CD14-positive monocyte (primary cell): ENCODE measurements around the gene SAMD4B. TPM values are rescaled to one million over a fixed set of nuclear protein-coding genes. Genes with fewer than 3 reads are reported as not detected.

Experiments used
- DNase-seq, 3 donors: peaks; one replicate each; pipeline ENCODE4 v3.0.0-alpha.2; 2011 to 2022
- H2AFZ ChIP-seq: 2 replicates; pipeline ENCODE4 v1.6.0; 2012; ENCODE audit warnings: mild to moderate bottlenecking, low read depth, low read length, inconsistent platforms; ENCODE audit not compliant: insufficient read depth, poor library complexity, severe bottlenecking
- H3K27ac ChIP-seq, 2 donors: 1 replicate in 1 of 2; 2 replicates in 1 of 2; pipeline ENCODE4 v1.5.1; 2012 to 2013; ENCODE audit warnings: low read length in 2 of 2, control low read depth in 1 of 2, inconsistent platforms in 1 of 2, low read depth in 1 of 2, mild to moderate bottlenecking in 1 of 2
- H3K27me3 ChIP-seq, 2 donors: one replicate each; pipeline versions ENCODE4 v1.6.0 to v1.6.1; 2011 to 2013; ENCODE audit warnings: low read length in 2 of 2; ENCODE audit not compliant: control insufficient read depth in 2 of 2, insufficient read depth in 2 of 2
- H3K36me3 ChIP-seq, 2 donors: replicated peaks in 1 of 2; 1 replicate in 1 of 2; 2 replicates in 1 of 2; pipeline versions ENCODE4 v1.5.1 to v1.6.1; 2012 to 2013; ENCODE audit warnings: low read length in 2 of 2, control low read depth in 1 of 2, inconsistent platforms in 1 of 2, mild to moderate bottlenecking in 1 of 2; ENCODE audit not compliant: insufficient read depth in 2 of 2, control insufficient read depth in 1 of 2
- H3K4me1 ChIP-seq, 2 donors: 1 replicate in 1 of 2; 2 replicates in 1 of 2; pipeline versions ENCODE4 v1.5.1 to v1.6.1; 2012 to 2013; ENCODE audit warnings: low read length in 2 of 2, control low read depth in 1 of 2, inconsistent platforms in 1 of 2, mild to moderate bottlenecking in 1 of 2, moderate library complexity in 1 of 2; ENCODE audit not compliant: insufficient read depth in 2 of 2, control insufficient read depth in 1 of 2
- H3K4me2 ChIP-seq: replicated peaks from 2 replicates; pipeline ENCODE3; 2012; ENCODE audit warnings: low read length, moderate library complexity, mild to moderate bottlenecking; ENCODE audit not compliant: poor library complexity, severe bottlenecking; ENCODE audit errors: extremely low read depth
- H3K4me3 ChIP-seq, 3 experiments: fragments of 200-600 bp in 1 of 3; sonication (generic) in 1 of 3; replicated peaks in 1 of 3; 1 replicate in 2 of 3; 2 replicates in 1 of 3; pipeline ENCODE4 v1.5.1; 2011 to 2013; ENCODE audit warnings: low read length in 3 of 3, mild to moderate bottlenecking in 3 of 3, control low read depth in 2 of 3, low read depth in 2 of 3, inconsistent platforms in 1 of 3, moderate library complexity in 1 of 3
- H3K79me2 ChIP-seq: 2 replicates; pipeline ENCODE4 v1.6.0; 2012; ENCODE audit warnings: mild to moderate bottlenecking, control low read depth, inconsistent platforms, low read length, moderate library complexity; ENCODE audit not compliant: insufficient read depth
- H3K9ac ChIP-seq: 2 replicates; pipeline ENCODE4 v1.6.0; 2017; ENCODE audit warnings: low read length, mild to moderate bottlenecking; ENCODE audit not compliant: insufficient read depth, poor library complexity, severe bottlenecking
- H3K9me3 ChIP-seq, 2 donors: replicated peaks in 1 of 2; 1 replicate in 1 of 2; 2 replicates in 1 of 2; pipeline versions ENCODE4 v1.5.1 to v1.6.1; 2012 to 2013; ENCODE audit warnings: low read length in 2 of 2, control low read depth in 1 of 2; ENCODE audit not compliant: control insufficient read depth in 1 of 2, insufficient read depth in 1 of 2
- H4K20me1 ChIP-seq: 2 replicates; pipeline ENCODE4 v1.6.0; 2012; ENCODE audit warnings: mild to moderate bottlenecking, low read length, control low read depth, moderate library complexity; ENCODE audit not compliant: insufficient read depth
- H3K27ac Mint-ChIP-seq, 7 donors: one replicate each; pipeline ENCODE4 v1.8.0; 2020; ENCODE audit warnings: mild to moderate bottlenecking in 7 of 7, mixed read lengths in 7 of 7, moderate library complexity in 6 of 7, inconsistent platforms in 2 of 7
- H3K27me3 Mint-ChIP-seq, 3 donors: one replicate each; pipeline ENCODE4 v1.8.0; 2021 to 2022; ENCODE audit warnings: low read depth in 3 of 3, mild to moderate bottlenecking in 3 of 3, mixed read lengths in 3 of 3, moderate library complexity in 3 of 3, inconsistent platforms in 1 of 3
- H3K36me3 Mint-ChIP-seq, 2 donors: one replicate each; pipeline ENCODE4 v1.8.0; 2020; ENCODE audit warnings: mixed read lengths in 2 of 2, inconsistent platforms in 1 of 2, mild to moderate bottlenecking in 1 of 2
- H3K4me1 Mint-ChIP-seq: one replicate; pipeline ENCODE4 v1.8.0; 2020; ENCODE audit warnings: mild to moderate bottlenecking, mixed read lengths
- H3K4me3 Mint-ChIP-seq, 2 donors: one replicate each; pipeline ENCODE4 v1.8.0; 2020; ENCODE audit warnings: mild to moderate bottlenecking in 2 of 2, mixed read lengths in 2 of 2, moderate library complexity in 1 of 2
- H3K9me3 Mint-ChIP-seq, 7 donors: one replicate each; pipeline ENCODE4 v1.8.0; 2020 to 2022; ENCODE audit warnings: mixed read lengths in 7 of 7, mild to moderate bottlenecking in 6 of 7, moderate library complexity in 6 of 7, inconsistent platforms in 2 of 7
- CTCF ChIP-seq: fragments of 200-600 bp; IDR thresholded peaks from one replicate; pipeline ENCODE4 v1.8.0; 2022; ENCODE audit warnings: antibody characterized with exemption, mild to moderate bottlenecking
- WGBS: methylation state at CpG from one replicate; pipeline ENCODE4 v1.1.5; 2013; ENCODE audit warnings: missing lambda C conversion rate; ENCODE audit not compliant: insufficient coverage; 5-methylcytosine and 5-hydroxymethylcytosine counted together
- intact Hi-C, 2 donors: fragments of 100-400 bp; cut with micrococcal nuclease; formaldehyde crosslinking; loops; one replicate each; pipeline versions ENCODE4 v1.15.0 to v1.15.1; 2023
- polyA plus RNA-seq, 3 donors: library from polyadenylated mRNA; depleted of rRNA in 1 of 3; unstranded in 2 of 3; stranded (reverse) in 1 of 3; fragments of 300-500 nt in 2 of 3; fragments of >200 nt in 1 of 3; fragmentation: Illumina TruSeq in 2 of 3; gene quantifications; 1 replicate in 2 of 3; 2 replicates in 1 of 3; pipeline ENCODE4 v1.2.3, GENCODE V29; 2012 to 2021

The SAMD4B gene
- polyA plus RNA-seq, 3 donors, result 4.5 to 56.6 (median 5.6) TPM

DNA sequence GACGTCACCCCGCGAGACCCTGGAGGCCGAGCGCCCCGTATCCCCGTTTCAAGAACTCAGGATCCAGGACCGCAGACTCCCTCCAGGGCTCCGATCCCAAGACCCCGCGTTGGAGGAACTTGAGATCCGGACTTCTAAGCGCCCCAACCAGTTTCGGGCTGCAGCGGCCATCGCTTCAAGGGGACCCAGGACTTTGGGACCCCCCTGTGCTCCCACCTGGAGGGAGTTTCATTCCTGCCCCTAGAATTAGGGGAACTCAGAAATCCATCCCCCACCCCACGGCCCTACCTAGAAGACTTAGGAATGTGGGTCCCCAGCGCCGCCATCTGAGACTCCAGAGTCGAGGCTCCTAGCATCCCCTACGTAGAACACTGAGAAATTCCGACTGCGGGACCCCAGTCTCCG, 70.6 kb downstream of the SAMD4B start:
- Histone ChIP-seq H4K20me1 (peaks cover 85% of the 10 kb centered on the region), H2AFZ (peak overlapping the region; percentile 6), H3K27me3 (no peaks in the 10 kb centered on the region), H3K9me3 (no peaks in the 10 kb centered on the region), H3K9ac (peak overlapping the region; percentile 77), H3K36me3 (peaks cover 11 to 20% of the 10 kb centered on the region in 2 donors), H3K4me1 (peaks cover 27 to 31% of the 10 kb centered on the region in 2 donors), H3K4me2 (peak overlapping the region; percentile 83), H3K79me2 (peaks cover 45% of the 10 kb centered on the region), H3K4me3 (peak overlapping the region; percentile 64 to 96 (median 89)), H3K27ac (peak overlapping the region; percentile 66 to 99)
- H3K4me1 Mint-ChIP-seq, result peaks cover 28% of the 10 kb centered on the region
- H3K36me3 Mint-ChIP-seq, result peaks cover 32 to 50% of the 10 kb centered on the region in 2 donors
- H3K27ac Mint-ChIP-seq, result peak overlapping the region; percentile 59 to 100 (median 80)
- WGBS, result under 1% methylated on average over 21 of the region's 24 CpGs
- intact Hi-C loops, result loop anchor here (2.0 kb wide), 2 partner anchors 14 to 18 kb away; no protein-coding TSS in a partner anchor
- no peak for DNase-seq
- peaks cover 6 to 18% (median 11%) of the 10 kb centered on the region in 7 donors for H3K9me3 Mint-ChIP-seq
- peaks cover 2 to 35% (median 10%) of the 10 kb centered on the region in 3 donors for H3K27me3 Mint-ChIP-seq
- peak overlapping the region; percentile 91 to 99 for H3K4me3 Mint-ChIP-seq
- peak; percentile 49 for TF ChIP-seq CTCF

DNA sequence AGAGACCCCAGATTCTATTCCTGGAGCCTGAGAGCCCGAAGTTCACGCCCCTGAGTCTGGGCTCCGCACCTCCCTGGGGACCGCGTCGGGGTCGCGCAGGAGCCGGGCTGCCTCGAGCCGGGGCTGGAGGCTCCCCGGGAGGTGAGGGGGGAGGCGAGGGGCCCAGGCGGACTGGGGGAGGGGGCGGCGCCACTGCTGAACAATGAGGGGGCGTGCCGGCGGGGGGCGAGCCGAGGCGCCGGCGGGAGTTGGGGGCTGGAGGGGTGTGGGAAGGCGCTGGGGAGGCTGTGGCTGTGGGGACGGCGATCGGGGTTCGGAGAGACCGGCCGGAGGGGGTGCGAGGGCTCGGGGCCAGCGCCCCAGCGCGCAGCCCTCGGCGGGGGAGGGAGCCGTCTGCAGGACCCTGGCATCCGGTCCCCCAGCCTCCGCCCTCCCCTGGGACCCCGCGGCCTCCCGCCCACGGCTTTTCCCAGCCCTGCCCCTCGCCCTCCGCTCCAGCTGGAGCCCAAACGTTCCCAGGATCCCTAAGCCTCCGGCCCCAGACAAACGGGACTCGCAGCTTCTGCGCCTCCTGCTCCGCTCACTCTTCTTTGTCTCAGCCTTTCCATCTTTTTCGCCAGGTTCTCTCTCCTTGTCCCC, 71.2 kb downstream of the SAMD4B start:
- intact Hi-C loops, result loop anchor here (2.0 kb wide), 2 partner anchors 15 to 17 kb away; no protein-coding TSS in a partner anchor
- Histone ChIP-seq H3K4me2 (peak overlapping the region; percentile 83), H3K9me3 (no peaks in the 10 kb centered on the region), H3K27ac (peak overlapping the region; percentile 66 to 99), H3K4me3 (peak overlapping the region; percentile 64 to 96 (median 89)), H3K36me3 (peaks cover 6 to 16% of the 10 kb centered on the region in 2 donors), H3K4me1 (peaks cover 27 to 31% of the 10 kb centered on the region in 2 donors), H3K9ac (peak overlapping the region; percentile 77), H3K79me2 (peaks cover 40% of the 10 kb centered on the region), H4K20me1 (peaks cover 82% of the 10 kb centered on the region), H3K27me3 (no peaks in the 10 kb centered on the region), H2AFZ (peak overlapping the region; percentile 6)
- Mint-ChIP-seq H3K27ac (peak overlapping the region; percentile 75 to 100 (median 85)), H3K4me1 (peaks cover 28% of the 10 kb centered on the region), H3K36me3 (peaks cover 29 to 48% of the 10 kb centered on the region in 2 donors), H3K9me3 (peaks cover 6 to 13% (median 8%) of the 10 kb centered on the region in 7 donors), H3K27me3 (peaks cover 2 to 29% (median 10%) of the 10 kb centered on the region in 3 donors), H3K4me3 (peak overlapping the region; percentile 91 to 99)
- no peak for TF ChIP-seq CTCF
- 7% methylated on average over 47 of the region's 54 CpGs for WGBS
- peak in 1 of 3 donors; percentile 52 for DNase-seq
